ENCODE data around the gene KRTAP12-4.
"Not testable (repeated sequence)": the region's sequence is repeated elsewhere in the genome, so short reads cannot be mapped to it uniquely, and the experiment has no call there.

KRTAP12-4 gene

GRCh38 chr21:44637018-44637850 is 17.2 kb downstream of the KRTAP12-4 start, which contains the start of gene KRTAP10-10:
TSS of gene KRTAP10-10 (plus strand) at chr21:44637356. CDS start at chr21:44637418, 62 bp downstream.
- FAIRE-seq (no peak), DNase-seq (ENCODE audit: low spot score) (no peak)

- DNase-seq (ENCODE audit: low spot score) (no peak), FAIRE-seq (no peak)
Measured at GRCh38 chr21:44636209-44637017, 18.0 kb downstream of the KRTAP12-4 start.

- FAIRE-seq (no peak), DNase-seq (ENCODE audit: low spot score) (no peak)
Measured at GRCh38 chr21:44632067-44632466, 22.4 kb downstream of the KRTAP12-4 start.

GRCh38 chr21:44630440-44630839 is 24.0 kb downstream of the KRTAP12-4 start:
- DNase-seq (ENCODE audit: low spot score) = no peak
- no peak for FAIRE-seq

- FAIRE-seq (no peak), DNase-seq (ENCODE audit: low spot score) (no peak)
Measured at GRCh38 chr21:44628707-44629391, 25.6 kb downstream of the KRTAP12-4 start.

GRCh38 chr21:44627831-44628233 is 26.6 kb downstream of the KRTAP12-4 start:
- not testable (repeated sequence) for FAIRE-seq; DNase-seq (ENCODE audit: low spot score)

- not testable (repeated sequence) for DNase-seq (ENCODE audit: low spot score); FAIRE-seq
Measured at GRCh38 chr21:44627181-44627822, 27.2 kb downstream of the KRTAP12-4 start.

GRCh38 chr21:44626673-44627143 is 27.8 kb downstream of the KRTAP12-4 start, which contains the start of gene KRTAP10-9:
TSS of gene KRTAP10-9 (plus strand) at chr21:44627093. CDS start at chr21:44627172, 79 bp downstream.
- no peak for FAIRE-seq
- no peak for DNase-seq (ENCODE audit: low spot score)

GRCh38 chr21:44626262-44626661 is 28.2 kb downstream of the KRTAP12-4 start:
- DNase-seq (ENCODE audit: low spot score) = no peak

GRCh38 chr21:44625756-44626155 is 28.7 kb downstream of the KRTAP12-4 start:
- DNase-seq (ENCODE audit: low spot score) (no peak), FAIRE-seq (no peak)

More at GRCh38 chr21:44626262-44626661, 28.2 kb downstream of the KRTAP12-4 start:
- no peak for FAIRE-seq

GRCh38 chr21:44623575-44623974 is 30.9 kb downstream of the KRTAP12-4 start:
- FAIRE-seq = no peak
- DNase-seq (ENCODE audit: low spot score) = no peak

- no peak for DNase-seq (ENCODE audit: low spot score)
- no peak for FAIRE-seq
Measured at GRCh38 chr21:44619886-44620285, 34.6 kb downstream of the KRTAP12-4 start.

- no peak for DNase-seq (ENCODE audit: low spot score)
- FAIRE-seq = no peak
Measured at GRCh38 chr21:44618909-44619308, 35.5 kb downstream of the KRTAP12-4 start.

GRCh38 chr21:44618504-44618903 is 36.0 kb downstream of the KRTAP12-4 start:
- no peak for FAIRE-seq
- DNase-seq (ENCODE audit: low spot score) = no peak

- DNase-seq (ENCODE audit: low spot score) (no peak), FAIRE-seq (no peak)
Measured at GRCh38 chr21:44617071-44617501, 37.4 kb downstream of the KRTAP12-4 start.

- no peak for DNase-seq (ENCODE audit: low spot score)
- FAIRE-seq = no peak
Measured at GRCh38 chr21:44616591-44616926, 37.9 kb downstream of the KRTAP12-4 start.

- DNase-seq (ENCODE audit: low spot score) (no peak), FAIRE-seq (no peak)
Measured at GRCh38 chr21:44615911-44616590, 38.4 kb downstream of the KRTAP12-4 start.

- FAIRE-seq (no peak), DNase-seq (ENCODE audit: low spot score) (no peak)
Measured at GRCh38 chr21:44615466-44615865, 39.0 kb downstream of the KRTAP12-4 start.

- DNase-seq (ENCODE audit: low spot score) (no peak), FAIRE-seq (no peak)
Measured at GRCh38 chr21:44614961-44615391, 39.5 kb downstream of the KRTAP12-4 start.

GRCh38 chr21:44614161-44614631 is 40.3 kb downstream of the KRTAP12-4 start:
- DNase-seq (ENCODE audit: low spot score) (no peak), FAIRE-seq (no peak)

Data from urothelium cell line (cell line).